ENCODE results near the gene ACKR1.

ACKR1 gene

DNA sequence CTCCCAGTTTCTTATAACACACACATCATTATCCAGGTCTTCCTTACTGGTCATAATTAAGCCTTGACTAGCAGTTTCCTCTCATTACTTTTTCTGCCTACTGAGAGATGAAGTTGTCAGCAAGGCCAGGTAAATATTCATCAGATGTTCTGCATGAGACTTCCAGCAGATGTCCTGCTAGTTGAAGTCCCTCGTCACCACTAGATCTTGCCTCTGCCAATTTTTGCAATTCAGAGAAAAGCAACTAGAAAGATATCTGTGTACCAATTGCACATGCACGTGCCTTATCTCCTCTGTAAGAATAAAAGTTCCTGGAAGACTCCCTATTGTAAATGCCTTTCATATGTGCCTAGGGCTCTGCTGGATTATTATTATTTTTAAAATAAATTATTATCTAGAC lies 18.3 kb downstream of the ACKR1 start:
- DNase-seq = no peak

DNA sequence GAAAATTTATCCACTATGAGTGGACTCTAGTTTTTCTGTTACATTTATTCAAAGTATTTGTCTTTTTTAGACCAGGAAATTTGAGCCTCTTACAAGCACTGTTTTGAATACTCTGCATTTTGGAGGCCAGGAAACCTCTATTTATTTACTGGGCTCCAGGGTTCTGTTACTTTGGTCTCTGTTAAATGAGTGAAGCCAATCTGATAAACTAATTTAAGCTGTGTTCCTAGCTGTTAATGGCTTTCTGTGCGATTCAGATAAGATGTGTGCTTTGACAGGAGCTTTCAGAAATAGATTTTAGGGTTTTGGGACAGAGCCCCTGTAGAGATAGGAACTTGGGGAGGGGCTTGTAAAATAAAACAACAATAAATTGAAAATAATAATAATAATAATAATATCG lies 23.9 kb downstream of the ACKR1 start:
- no peak for DNase-seq

DNA sequence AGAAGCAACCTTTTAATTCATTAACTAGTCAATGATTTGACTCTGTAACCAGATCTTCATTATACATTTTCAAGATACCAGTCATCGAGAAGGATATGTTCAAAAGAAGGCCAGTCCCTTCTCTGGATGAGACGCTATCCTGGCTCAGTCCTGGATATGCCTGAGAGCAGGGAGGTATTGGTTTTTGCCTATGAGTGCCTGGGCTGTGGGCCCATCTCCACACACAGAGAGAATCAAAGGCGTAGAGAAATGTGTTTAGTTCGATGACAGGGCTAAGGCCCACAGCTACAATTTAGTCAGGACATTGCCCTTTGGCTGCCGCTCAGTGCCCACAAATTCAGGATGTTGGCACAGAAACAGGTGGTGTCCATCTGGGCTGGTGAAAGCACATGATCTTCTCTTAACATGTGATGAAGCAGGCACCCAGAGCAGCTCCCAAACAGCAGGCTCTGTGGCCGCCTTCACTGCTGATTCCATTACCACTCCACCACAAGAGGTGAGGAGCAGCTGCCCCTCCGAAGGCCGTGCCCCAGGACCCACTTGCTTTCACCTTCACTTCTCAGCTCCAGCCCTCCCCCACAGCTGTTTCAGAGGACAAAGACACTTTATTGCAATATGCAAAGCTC lies 24.7 kb downstream of the ACKR1 start:
- DNase-seq = no peak

DNA sequence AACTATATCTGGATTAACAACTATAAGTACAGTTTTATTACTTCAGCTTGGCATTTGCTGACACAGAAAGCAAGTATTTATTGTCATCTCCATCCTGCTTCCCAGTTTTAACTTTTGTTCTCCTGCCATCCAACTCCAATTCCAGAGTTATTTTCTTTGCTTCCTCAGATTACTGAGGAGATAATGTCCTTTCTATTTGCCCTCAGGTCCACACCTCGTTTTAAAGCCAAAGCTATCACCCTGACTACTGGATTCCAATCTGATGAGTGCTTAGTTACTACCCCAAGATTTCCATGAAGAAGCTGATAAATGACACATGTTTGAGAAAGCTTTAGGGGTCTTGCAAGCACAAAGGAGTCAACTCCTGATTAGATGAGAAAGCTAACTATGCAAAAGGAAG lies 25.2 kb downstream of the ACKR1 start:
- DNase-seq = no peak

DNA sequence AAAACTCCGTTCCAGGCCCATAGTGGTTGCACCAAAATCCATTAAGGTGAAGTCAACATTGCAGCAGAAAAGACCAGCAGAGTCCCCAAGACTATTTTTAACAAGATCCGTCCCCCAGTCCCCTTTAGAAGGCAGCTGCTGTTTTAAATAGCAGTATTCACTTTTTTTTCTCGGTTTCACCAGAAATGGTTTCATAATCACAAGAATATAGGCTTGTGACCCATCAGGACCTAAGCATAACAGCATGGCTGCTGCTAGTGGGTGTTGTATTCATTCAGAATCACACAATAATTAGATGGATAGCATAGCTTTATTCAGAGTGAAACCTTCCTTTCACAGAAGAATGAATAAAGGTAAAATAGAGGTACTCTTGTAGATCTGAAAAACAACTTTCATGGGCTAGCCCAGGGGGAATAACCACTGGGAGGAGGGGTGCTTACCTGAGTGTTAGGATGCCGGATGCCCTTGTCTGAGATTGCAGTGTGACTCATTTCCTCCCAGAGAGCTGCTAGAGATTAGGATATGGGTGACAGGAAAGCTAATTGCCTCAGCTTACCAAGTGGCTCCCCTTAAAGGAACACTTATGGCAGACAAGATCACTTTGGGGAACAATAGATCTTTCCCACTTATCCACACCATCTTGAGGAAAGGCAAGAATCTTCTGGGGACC lies 35.0 kb downstream of the ACKR1 start:
- DNase-seq = no peak

DNA sequence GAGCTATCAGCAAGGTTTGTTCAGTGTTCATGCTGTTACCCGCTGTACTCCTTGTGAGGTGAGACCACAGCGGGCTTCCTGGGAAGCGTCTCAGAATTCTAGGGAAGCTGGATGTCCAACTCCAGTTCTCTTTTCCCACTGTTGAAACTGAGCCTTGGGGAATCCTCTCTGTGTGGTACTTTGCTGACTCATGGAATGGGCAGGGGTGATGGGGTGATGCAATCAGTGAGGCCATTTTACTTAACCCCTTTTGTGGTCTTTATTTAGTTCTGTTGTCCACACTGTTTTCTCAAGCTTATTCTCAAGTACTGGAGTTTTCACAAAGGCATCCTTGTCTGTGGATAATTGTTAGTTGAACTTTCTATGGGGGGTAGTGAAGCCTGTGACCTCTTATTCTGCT lies 42.6 kb downstream of the ACKR1 start:
- DNase-seq = no peak

DNA sequence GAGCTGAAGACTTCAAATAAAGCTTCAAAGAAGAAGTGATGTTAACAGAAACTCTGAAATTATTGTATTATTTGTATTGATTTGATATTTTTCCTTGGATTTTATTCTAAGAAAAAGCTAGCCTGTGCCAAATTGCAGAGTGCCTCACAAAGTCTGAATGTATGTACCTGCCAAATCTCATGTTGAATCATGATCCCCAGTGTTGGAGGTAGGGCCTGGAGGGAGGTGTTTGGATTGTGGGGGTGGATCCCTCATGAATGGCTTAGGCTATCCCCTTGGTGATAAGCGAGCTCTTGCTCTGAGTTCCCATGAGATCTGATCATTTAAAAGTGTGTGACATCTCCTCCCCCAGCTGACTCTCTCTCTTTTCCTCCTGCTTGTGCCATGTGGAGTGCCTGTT lies 43.6 kb downstream of the ACKR1 start:
- DNase-seq = no peak

DNA sequence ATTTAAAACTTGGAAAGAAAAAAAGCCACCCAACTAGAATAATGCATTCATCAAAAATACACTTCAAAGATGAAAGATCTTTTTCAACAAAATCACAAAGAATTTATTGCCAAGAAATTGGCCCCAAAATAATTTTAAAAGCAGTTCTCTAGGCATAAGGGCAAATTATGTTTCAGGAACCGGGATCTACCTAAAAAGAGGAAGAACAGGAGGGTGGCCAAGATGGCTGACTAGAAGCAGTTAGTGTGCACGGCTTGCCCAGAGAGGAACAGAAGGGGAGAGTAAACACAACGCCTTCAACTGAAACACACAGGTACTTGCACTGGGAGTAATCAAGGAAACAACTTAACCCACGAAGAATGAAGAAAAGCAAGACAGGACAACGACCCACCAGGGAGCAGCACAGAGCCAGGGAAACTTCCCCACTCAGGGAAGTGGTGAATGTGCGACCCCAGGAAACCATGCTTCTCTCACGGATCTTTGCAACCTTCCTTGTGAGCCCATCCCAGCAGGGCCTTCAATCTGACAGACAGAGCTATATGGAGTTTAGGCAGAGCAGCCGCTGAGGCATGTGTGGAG lies 46.1 kb downstream of the ACKR1 start:
- no peak for DNase-seq
